Nephron progenitor cell (in vitro differentiated cells): Measurements from ENCODE around the gene KRTAP10-4.

Source experiments
- DNase-seq: peaks from one replicate; pipeline ENCODE4 v3.0.0; 2021
- H3K27ac Mint-ChIP-seq: 2 replicates; pipeline ENCODE4 v1.8.0; 2021; ENCODE audit warnings: mild to moderate bottlenecking, moderate library complexity, mixed read lengths
- H3K27me3 Mint-ChIP-seq: 2 replicates; pipeline ENCODE4 v1.8.0; 2021; ENCODE audit warnings: mild to moderate bottlenecking, low read depth, mixed read lengths; ENCODE audit not compliant: poor library complexity
- H3K36me3 Mint-ChIP-seq: 2 replicates; pipeline ENCODE4 v1.8.0; 2021; ENCODE audit warnings: low read depth, mixed read lengths
- H3K4me1 Mint-ChIP-seq: 2 replicates; pipeline ENCODE4 v1.8.0; 2021; ENCODE audit warnings: mixed read lengths
- H3K4me3 Mint-ChIP-seq: 2 replicates; pipeline ENCODE4 v1.8.0; 2021; ENCODE audit warnings: mild to moderate bottlenecking, moderate library complexity, mixed read lengths
- H3K9me3 Mint-ChIP-seq: 2 replicates; pipeline ENCODE4 v1.8.0; 2021; ENCODE audit warnings: mild to moderate bottlenecking, moderate library complexity, mixed read lengths
- TF ChIP-seq, protein P1 (sequence below): fragments of 200-600 bp; sonication (generic); IDR thresholded peaks from 2 replicates; pipeline ENCODE4 v1.5.0; 2021; ENCODE audit warnings: antibody characterized with exemption

The KRTAP10-4 gene

DNA sequence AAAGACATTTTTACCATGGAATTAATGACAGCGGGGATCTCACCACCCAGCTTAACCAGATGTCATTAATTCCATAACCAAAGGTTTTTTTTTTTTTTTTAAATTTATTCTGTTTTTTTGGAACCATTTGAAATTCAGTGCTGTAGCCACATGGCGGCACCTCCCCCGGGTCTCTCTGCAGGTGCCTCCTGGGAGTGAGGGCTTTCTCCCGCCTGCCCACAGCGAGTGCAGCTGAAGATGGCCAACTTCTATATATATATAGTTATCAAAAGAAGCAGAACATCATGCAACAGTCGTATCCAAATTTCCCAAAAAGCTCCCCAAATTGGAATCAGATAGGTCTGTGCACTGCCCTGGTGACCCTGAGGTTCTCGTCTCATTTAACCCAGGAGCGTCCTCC, 41.9 kb downstream of the KRTAP10-4 start:
- TF ChIP-seq, protein P1, sequence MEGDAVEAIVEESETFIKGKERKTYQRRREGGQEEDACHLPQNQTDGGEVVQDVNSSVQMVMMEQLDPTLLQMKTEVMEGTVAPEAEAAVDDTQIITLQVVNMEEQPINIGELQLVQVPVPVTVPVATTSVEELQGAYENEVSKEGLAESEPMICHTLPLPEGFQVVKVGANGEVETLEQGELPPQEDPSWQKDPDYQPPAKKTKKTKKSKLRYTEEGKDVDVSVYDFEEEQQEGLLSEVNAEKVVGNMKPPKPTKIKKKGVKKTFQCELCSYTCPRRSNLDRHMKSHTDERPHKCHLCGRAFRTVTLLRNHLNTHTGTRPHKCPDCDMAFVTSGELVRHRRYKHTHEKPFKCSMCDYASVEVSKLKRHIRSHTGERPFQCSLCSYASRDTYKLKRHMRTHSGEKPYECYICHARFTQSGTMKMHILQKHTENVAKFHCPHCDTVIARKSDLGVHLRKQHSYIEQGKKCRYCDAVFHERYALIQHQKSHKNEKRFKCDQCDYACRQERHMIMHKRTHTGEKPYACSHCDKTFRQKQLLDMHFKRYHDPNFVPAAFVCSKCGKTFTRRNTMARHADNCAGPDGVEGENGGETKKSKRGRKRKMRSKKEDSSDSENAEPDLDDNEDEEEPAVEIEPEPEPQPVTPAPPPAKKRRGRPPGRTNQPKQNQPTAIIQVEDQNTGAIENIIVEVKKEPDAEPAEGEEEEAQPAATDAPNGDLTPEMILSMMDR = no peak

DNA sequence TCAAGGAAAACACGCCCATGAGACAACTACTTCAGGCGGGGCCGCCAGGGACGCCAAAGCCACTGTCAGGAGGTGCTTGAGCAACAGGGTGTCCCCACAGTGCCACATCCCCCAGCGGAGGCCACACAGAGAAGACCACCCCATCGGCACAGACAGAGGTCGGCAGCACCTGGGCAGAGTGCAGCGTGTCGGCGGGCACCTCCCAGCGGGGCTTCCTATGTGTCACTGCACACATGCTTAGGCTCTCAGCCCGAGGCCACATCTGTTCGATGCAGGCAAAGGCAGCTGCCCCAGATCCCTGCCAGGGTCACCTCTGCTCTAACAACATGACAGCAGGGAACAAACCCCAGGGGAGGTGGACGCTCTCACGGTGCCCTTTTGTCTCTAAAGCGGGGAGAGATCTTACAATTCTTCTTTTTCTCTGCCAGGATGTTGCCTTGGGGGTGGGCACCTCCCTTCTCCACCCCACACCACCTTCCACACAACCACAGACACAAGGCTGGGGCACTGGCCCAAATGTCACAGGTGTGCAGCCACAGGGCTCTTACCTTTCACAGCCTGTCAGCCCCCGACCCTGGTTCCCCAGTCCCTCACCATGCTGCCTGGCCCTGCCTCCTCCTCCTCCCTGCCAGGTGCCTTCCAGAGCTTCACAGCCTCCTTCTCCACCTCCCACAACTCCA, 42.5 kb downstream of the KRTAP10-4 start:
- no peak overlapping the region for H3K4me3 Mint-ChIP-seq
- TF ChIP-seq, protein P1 = no peak
- H3K27me3 Mint-ChIP-seq = peaks cover 7% of the 10 kb centered on the region
- H3K27ac Mint-ChIP-seq = no peak overlapping the region
- H3K9me3 Mint-ChIP-seq = peaks cover 41% of the 10 kb centered on the region
- peaks cover 28% of the 10 kb centered on the region for H3K4me1 Mint-ChIP-seq
- no peak for DNase-seq
- peaks cover 4% of the 10 kb centered on the region for H3K36me3 Mint-ChIP-seq

More for the DNA sequence above, 41.9 kb downstream of the KRTAP10-4 start:
- H3K4me1 Mint-ChIP-seq = peaks cover 28% of the 10 kb centered on the region
- H3K27ac Mint-ChIP-seq = no peak overlapping the region
- peaks cover 42% of the 10 kb centered on the region for H3K9me3 Mint-ChIP-seq
- peaks cover under 1% of the 10 kb centered on the region for H3K36me3 Mint-ChIP-seq
- H3K27me3 Mint-ChIP-seq = peaks cover 7% of the 10 kb centered on the region
- H3K4me3 Mint-ChIP-seq = no peak overlapping the region
- DNase-seq = no peak

DNA sequence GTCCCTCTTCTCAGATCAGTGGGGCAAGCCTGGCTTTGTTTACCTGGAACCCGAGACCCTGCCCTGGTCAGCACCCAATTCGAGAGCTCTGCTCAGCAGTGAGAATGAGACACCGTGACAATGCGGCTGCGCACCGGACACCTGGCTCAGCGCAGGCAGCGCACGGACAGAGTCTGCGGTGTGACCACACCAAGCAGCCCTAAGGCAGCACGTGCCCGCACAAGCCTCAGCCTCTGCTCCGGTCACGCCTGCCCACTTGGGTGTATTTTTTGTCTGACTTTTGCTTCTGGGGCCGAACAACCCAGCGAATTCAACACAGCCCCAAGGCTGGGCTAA, 43.0 kb downstream of the KRTAP10-4 start:
- Mint-ChIP-seq H3K27ac (no peak overlapping the region), H3K36me3 (peaks cover 4% of the 10 kb centered on the region), H3K4me1 (peaks cover 28% of the 10 kb centered on the region), H3K9me3 (peaks cover 39% of the 10 kb centered on the region), H3K27me3 (peaks cover 7% of the 10 kb centered on the region), H3K4me3 (no peak overlapping the region)
- no peak for DNase-seq
- TF ChIP-seq, protein P1 = no peak

DNA sequence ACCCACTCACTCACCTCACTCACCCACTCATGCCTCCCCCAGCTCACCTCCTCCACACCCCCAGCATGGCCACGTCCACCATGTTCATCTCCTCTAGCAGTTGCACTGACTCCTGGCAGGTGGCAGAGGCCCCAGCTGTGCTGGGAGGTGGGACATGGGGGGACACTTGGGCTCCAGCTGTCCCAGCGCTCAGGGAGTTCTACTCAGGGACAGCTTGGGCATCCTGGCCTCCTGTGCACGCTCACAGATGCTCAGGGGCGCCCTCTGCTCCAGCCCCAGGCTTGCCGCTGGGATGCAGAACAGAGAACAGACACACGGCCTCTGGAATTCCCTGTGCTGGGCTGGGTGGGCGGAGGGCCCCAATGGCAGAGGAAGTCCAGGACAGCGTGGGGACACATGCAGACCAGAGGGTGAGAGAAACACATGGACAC, 43.6 kb downstream of the KRTAP10-4 start:
- TF ChIP-seq, protein P1 = no peak
- DNase-seq = no peak
- Mint-ChIP-seq H3K36me3 (peaks cover 4% of the 10 kb centered on the region), H3K9me3 (peaks cover 41% of the 10 kb centered on the region), H3K27ac (no peak overlapping the region), H3K27me3 (peaks cover 7% of the 10 kb centered on the region), H3K4me3 (no peak overlapping the region), H3K4me1 (peaks cover 28% of the 10 kb centered on the region)

DNA sequence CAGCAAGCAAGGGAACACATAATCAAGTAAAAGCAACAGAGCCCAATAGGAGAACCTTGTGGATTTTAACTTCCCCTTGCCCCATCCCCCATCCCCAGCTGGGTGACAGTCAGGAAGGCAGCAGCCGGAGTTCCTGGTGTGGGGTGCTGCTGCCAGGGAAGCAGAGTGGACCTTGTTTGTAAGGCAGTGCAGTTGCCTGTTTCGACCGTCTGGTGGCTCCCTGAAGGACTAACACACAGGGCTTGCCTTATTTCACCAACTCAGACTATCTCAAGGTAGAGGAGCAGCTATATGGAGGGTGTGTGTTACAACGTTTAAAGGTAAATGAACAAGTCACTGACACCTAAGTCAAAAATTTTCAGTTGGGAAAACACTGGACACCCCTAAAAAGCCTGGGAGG, 45.0 kb downstream of the KRTAP10-4 start:
- Mint-ChIP-seq H3K4me1 (peaks cover 24% of the 10 kb centered on the region), H3K4me3 (no peak overlapping the region), H3K36me3 (peaks cover 6% of the 10 kb centered on the region), H3K27me3 (peaks cover 4% of the 10 kb centered on the region), H3K9me3 (peaks cover 45% of the 10 kb centered on the region), H3K27ac (no peak overlapping the region)
- TF ChIP-seq, protein P1 = no peak
- no peak for DNase-seq

DNA sequence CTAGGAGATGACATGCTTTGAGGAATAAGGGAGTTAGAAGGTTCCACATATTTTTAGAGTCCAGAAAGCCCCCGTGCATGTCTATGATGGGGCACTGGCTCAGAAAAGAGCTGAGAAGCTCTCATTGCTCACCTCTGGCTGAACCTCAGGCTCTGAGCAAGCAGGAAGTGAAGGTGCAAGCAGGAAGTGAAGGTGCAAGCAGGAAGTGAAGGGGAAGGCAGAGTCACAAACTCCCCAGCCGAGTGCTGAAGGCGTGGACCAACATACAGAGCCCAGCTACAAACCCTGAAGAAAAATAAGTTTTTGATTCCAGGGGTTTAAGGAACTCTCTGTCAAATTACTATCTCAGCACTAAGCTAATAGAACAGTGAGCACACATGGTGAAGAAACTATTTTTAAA, 45.4 kb downstream of the KRTAP10-4 start:
- peaks cover 49% of the 10 kb centered on the region for H3K9me3 Mint-ChIP-seq
- TF ChIP-seq, protein P1 = no peak
- DNase-seq = no peak
- peaks cover 10% of the 10 kb centered on the region for H3K36me3 Mint-ChIP-seq
- peaks cover 24% of the 10 kb centered on the region for H3K4me1 Mint-ChIP-seq
- H3K4me3 Mint-ChIP-seq = no peak overlapping the region
- peaks cover 4% of the 10 kb centered on the region for H3K27me3 Mint-ChIP-seq
- H3K27ac Mint-ChIP-seq = no peak overlapping the region
